Endothelial cell (in vitro differentiated cells): ENCODE results near the gene MARK2. TPM values are rescaled to one million over a fixed set of nuclear protein-coding genes. Genes with fewer than 3 reads are reported as not detected.

ENCODE experiments used
- DNase-seq: peaks from one replicate; pipeline ENCODE4 v3.0.0; 2021; ENCODE audit warnings: low spot score
- H3K27ac Mint-ChIP-seq: one replicate; pipeline ENCODE4 v1.8.0; 2021; ENCODE audit warnings: mixed read lengths, inconsistent platforms; ENCODE audit not compliant: unreplicated experiment
- H3K27me3 Mint-ChIP-seq: one replicate; pipeline ENCODE4 v1.8.0; 2021; ENCODE audit warnings: mild to moderate bottlenecking, moderate library complexity, mixed read lengths, inconsistent platforms; ENCODE audit not compliant: unreplicated experiment
- H3K36me3 Mint-ChIP-seq: one replicate; pipeline ENCODE4 v1.8.0; 2021; ENCODE audit warnings: mild to moderate bottlenecking, low read depth, mixed read lengths, inconsistent platforms; ENCODE audit not compliant: unreplicated experiment
- H3K4me1 Mint-ChIP-seq: one replicate; pipeline ENCODE4 v1.8.0; 2021; ENCODE audit warnings: mild to moderate bottlenecking, mixed read lengths, inconsistent platforms; ENCODE audit not compliant: unreplicated experiment
- H3K4me3 Mint-ChIP-seq: one replicate; pipeline ENCODE4 v1.8.0; 2021; ENCODE audit warnings: mild to moderate bottlenecking, mixed read lengths, inconsistent platforms; ENCODE audit not compliant: unreplicated experiment
- H3K9me3 Mint-ChIP-seq: one replicate; pipeline ENCODE4 v1.8.0; 2021; ENCODE audit warnings: mixed read lengths, inconsistent platforms; ENCODE audit not compliant: unreplicated experiment
- total RNA-seq: library from RNA; stranded (reverse); fragmentation: NEBNext Ultra II Directional; extraction: Animal tissue kit (Norgen Biotek cat#: 25700); gene quantifications from one replicate; pipeline ENCODE4 v1.2.1, GENCODE V29; 2021; ENCODE audit not compliant: unreplicated experiment
- TF ChIP-seq, protein P1 (sequence below): fragments of 200-600 bp; sonication (generic); IDR thresholded peaks from one replicate; pipeline ENCODE4 v1.5.0; 2021; ENCODE audit warnings: antibody characterized with exemption; ENCODE audit not compliant: unreplicated experiment

The MARK2 gene
- total RNA-seq, 1 donor from 2014 or later = 42.6 TPM

GRCh38 chr11:63869171-63869591, 30.3 kb downstream of the MARK2 start:
- no peaks in the 10 kb centered on the region for H3K9me3 Mint-ChIP-seq
- peaks cover 5% of the 10 kb centered on the region for H3K27me3 Mint-ChIP-seq
- DNase-seq = no peak
- H3K36me3 Mint-ChIP-seq = peaks cover 3% of the 10 kb centered on the region
- peak overlapping the region; percentile 85 for H3K27ac Mint-ChIP-seq
- peaks cover 62% of the 10 kb centered on the region for H3K4me1 Mint-ChIP-seq
- TF ChIP-seq, protein P1, sequence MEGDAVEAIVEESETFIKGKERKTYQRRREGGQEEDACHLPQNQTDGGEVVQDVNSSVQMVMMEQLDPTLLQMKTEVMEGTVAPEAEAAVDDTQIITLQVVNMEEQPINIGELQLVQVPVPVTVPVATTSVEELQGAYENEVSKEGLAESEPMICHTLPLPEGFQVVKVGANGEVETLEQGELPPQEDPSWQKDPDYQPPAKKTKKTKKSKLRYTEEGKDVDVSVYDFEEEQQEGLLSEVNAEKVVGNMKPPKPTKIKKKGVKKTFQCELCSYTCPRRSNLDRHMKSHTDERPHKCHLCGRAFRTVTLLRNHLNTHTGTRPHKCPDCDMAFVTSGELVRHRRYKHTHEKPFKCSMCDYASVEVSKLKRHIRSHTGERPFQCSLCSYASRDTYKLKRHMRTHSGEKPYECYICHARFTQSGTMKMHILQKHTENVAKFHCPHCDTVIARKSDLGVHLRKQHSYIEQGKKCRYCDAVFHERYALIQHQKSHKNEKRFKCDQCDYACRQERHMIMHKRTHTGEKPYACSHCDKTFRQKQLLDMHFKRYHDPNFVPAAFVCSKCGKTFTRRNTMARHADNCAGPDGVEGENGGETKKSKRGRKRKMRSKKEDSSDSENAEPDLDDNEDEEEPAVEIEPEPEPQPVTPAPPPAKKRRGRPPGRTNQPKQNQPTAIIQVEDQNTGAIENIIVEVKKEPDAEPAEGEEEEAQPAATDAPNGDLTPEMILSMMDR = no peak
- H3K4me3 Mint-ChIP-seq = peak overlapping the region; percentile 68

DNA sequence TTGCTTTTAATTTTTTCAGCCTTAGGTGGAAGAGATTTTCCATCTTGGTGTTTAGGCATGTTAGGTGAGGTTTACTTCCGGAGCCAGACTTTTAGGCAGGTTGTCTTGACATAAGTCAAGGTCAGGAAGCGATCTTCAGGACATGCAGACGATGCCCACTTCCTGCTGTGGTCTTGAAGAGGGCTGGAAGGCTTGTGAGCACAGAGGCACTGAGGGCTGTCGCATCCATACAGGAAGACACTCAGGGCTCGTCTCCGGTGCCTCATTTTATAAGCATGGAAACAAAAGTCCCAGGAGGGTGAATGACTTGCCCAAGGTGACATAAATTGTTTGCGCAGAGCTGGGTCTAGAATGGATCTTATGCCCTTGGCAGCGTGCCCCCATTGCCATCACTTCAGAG, 30.8 kb downstream of the MARK2 start:
- peaks cover 6% of the 10 kb centered on the region for H3K36me3 Mint-ChIP-seq
- H3K4me3 Mint-ChIP-seq = peak overlapping the region; percentile 68
- H3K27me3 Mint-ChIP-seq = peaks cover 5% of the 10 kb centered on the region
- TF ChIP-seq, protein P1 = no peak
- no peaks in the 10 kb centered on the region for H3K9me3 Mint-ChIP-seq
- peak overlapping the region; percentile 85 for H3K27ac Mint-ChIP-seq
- H3K4me1 Mint-ChIP-seq = peaks cover 65% of the 10 kb centered on the region
- no peak for DNase-seq

- H3K27ac Mint-ChIP-seq = peak overlapping the region; percentile 85
- peaks cover 65% of the 10 kb centered on the region for H3K4me1 Mint-ChIP-seq
- H3K27me3 Mint-ChIP-seq = peaks cover 5% of the 10 kb centered on the region
- TF ChIP-seq, protein P1 = no peak
- peak; percentile 8 for DNase-seq
- H3K9me3 Mint-ChIP-seq = no peaks in the 10 kb centered on the region
- H3K4me3 Mint-ChIP-seq = peak overlapping the region; percentile 68
- peaks cover 6% of the 10 kb centered on the region for H3K36me3 Mint-ChIP-seq
Measured at GRCh38 chr11:63870351-63871140, 31.6 kb downstream of the MARK2 start.

DNA sequence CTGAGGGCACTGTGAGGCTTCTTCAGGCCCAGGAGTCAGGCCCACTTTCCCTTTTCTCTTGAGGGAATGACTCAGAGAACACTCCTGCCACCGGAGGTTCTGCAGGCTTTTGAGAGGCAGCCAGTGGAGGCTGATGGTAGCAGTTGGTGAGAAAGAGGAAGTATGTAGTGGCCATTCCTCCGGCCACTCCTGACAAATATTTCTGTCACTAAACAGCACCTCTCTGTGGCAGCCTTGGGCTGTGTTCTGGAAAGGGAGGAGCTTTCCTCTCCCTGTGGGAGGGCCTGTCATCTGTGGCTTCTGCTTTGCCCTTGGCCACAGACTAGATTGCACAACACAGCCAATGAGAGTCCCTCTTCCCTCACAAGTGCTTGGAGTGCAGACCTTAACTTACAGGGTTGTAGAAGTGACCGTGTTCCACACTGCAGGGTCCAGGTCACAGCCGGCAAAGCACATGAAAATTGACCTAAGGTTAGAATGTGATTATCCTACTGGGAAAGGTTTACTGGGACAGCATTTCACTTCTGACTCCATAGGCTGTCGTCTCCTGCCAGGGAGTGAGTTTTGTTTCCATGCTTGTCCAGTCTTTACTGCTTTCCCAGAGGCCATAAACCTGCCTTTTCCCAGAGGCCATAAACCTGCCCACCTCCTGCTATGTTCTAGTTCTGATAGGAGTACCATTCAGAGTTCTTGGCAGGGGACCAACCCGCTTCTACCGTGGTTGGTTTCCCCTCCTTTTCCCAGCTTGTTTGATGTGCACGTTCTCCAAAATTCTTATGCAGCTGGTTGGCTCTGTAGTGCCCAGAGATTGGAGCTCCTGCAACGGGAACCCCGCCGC, 33.3 kb downstream of the MARK2 start:
- Mint-ChIP-seq H3K36me3 (peaks cover 6% of the 10 kb centered on the region), H3K9me3 (no peaks in the 10 kb centered on the region), H3K27me3 (peaks cover 3% of the 10 kb centered on the region), H3K4me3 (no peak overlapping the region), H3K4me1 (peaks cover 63% of the 10 kb centered on the region), H3K27ac (no peak overlapping the region)
- peak; percentile 44 for DNase-seq
- TF ChIP-seq, protein P1 = no peak
